ENCODE data around the gene CLEC4M.
"Not testable (repeated sequence)": the region's sequence is repeated elsewhere in the genome, so short reads cannot be mapped to it uniquely, and the experiment has no call there.

CLEC4M gene

GRCh38 chr19:7778081-7778480 lies 15.0 kb downstream of the CLEC4M start:
- no peak for DNase-seq

- DNase-seq: no peak
Observed at GRCh38 chr19:7779631-7780486, 16.8 kb downstream of the CLEC4M start.

- no peak for DNase-seq
Observed at GRCh38 chr19:7781157-7781556, 18.1 kb downstream of the CLEC4M start.

- DNase-seq: no peak
Observed at GRCh38 chr19:7783991-7784423, 21.0 kb downstream of the CLEC4M start.

- no peak for DNase-seq
Observed at GRCh38 chr19:7784856-7785255, 21.8 kb downstream of the CLEC4M start.

- no peak for DNase-seq
Observed at GRCh38 chr19:7787141-7787540, 24.1 kb downstream of the CLEC4M start.

GRCh38 chr19:7787602-7788177 lies 24.6 kb downstream of the CLEC4M start:
- no peak for DNase-seq

GRCh38 chr19:7788178-7788932 lies 25.3 kb downstream of the CLEC4M start:
- DNase-seq: no peak

- no peak for DNase-seq
Observed at GRCh38 chr19:7788933-7789323, 25.9 kb downstream of the CLEC4M start.

- DNase-seq: peak; percentile 6
Observed at GRCh38 chr19:7789447-7789846, 26.4 kb downstream of the CLEC4M start.

- no peak for DNase-seq
Observed at GRCh38 chr19:7790416-7790815, 27.4 kb downstream of the CLEC4M start.

GRCh38 chr19:7792281-7792680 lies 29.2 kb downstream of the CLEC4M start:
- no peak for DNase-seq

- DNase-seq: not testable (repeated sequence)
Observed at GRCh38 chr19:7792701-7793100, 29.7 kb downstream of the CLEC4M start.

- DNase-seq: no peak
Observed at GRCh38 chr19:7793493-7793892, 30.4 kb downstream of the CLEC4M start.

- no peak for DNase-seq
Observed at GRCh38 chr19:7795555-7796161, 32.6 kb downstream of the CLEC4M start.

- DNase-seq: peak; percentile 19
Observed at GRCh38 chr19:7799640-7800355, 36.8 kb downstream of the CLEC4M start.

GRCh38 chr19:7801020-7801570 lies 38.1 kb downstream of the CLEC4M start:
- no peak for DNase-seq

- DNase-seq: no peak
Observed at GRCh38 chr19:7806234-7806633, 43.2 kb downstream of the CLEC4M start.

GRCh38 chr19:7806876-7807275 lies 43.8 kb downstream of the CLEC4M start:
- DNase-seq: no peak

- no peak for DNase-seq
Observed at GRCh38 chr19:7808108-7808507, 45.1 kb downstream of the CLEC4M start.

GRCh38 chr19:7811989-7812388 lies 48.9 kb downstream of the CLEC4M start:
- DNase-seq: no peak

- no peak for DNase-seq
Observed at GRCh38 chr19:7815325-7815724, 52.3 kb downstream of the CLEC4M start.

All from activated effector memory CD4-positive, alpha-beta T cell treated with Interleukin-2 at 50 U/mL for 16 hours (primary cell).